Upper lobe of left lung (tissue), 4 donors: ENCODE results near the gene MMP14.

ENCODE experiments used
- CTCF ChIP-seq, 6 experiments: fragments of 450-650 bp in 4 of 6; fragments of 200-600 bp in 2 of 6; sonication (generic) in 2 of 6; IDR thresholded peaks; one replicate each; pipeline ENCODE4 v1.5.1; 2016 to 2019; ENCODE audit warnings: antibody characterized with exemption in 6 of 6
- EP300 ChIP-seq, 4 donors: sonication (generic); formaldehyde crosslinking; IDR thresholded peaks; one replicate each; pipeline ENCODE4 v1.5.1; 2017; ENCODE audit warnings: antibody characterized with exemption in 4 of 4, control low read depth in 2 of 4
- POLR2A ChIP-seq, 4 donors: fragments of 450-650 bp; IDR thresholded peaks; one replicate each; pipeline ENCODE4 v1.5.1; 2016 to 2017; ENCODE audit warnings: antibody characterized with exemption in 4 of 4, mild to moderate bottlenecking in 2 of 4
- POLR2AphosphoS5 ChIP-seq, 2 donors: sonication (generic); formaldehyde crosslinking; IDR thresholded peaks; one replicate each; pipeline ENCODE4 v1.5.1; 2017; ENCODE audit warnings: antibody characterized with exemption in 2 of 2

GRCh38 chr14:22798528-22798927, 37.9 kb upstream of the MMP14 start:
- TF ChIP-seq CTCF (IDR thresholded peaks at IDR 0.05) (no peak), POLR2A (IDR thresholded peaks at IDR 0.05) (no peak), EP300 (IDR thresholded peaks at IDR 0.05) (no peak), POLR2AphosphoS5 (IDR thresholded peaks at IDR 0.05) (no peak)
